GM21526 (cell line): Measurements from ENCODE around the gene IL10RA.
"Not testable (repeated sequence)": the region's sequence is repeated elsewhere in the genome, so short reads cannot be mapped to it uniquely, and the experiment has no call there.

ENCODE experiments used
- ATAC-seq: cut with Tn5 transposase; IDR thresholded peaks from one replicate; pipeline ENCODE4 v1.9.1; 2021; ENCODE audit warnings: moderate library complexity; ENCODE audit not compliant: unreplicated experiment, low FRiP score

IL10RA gene

DNA sequence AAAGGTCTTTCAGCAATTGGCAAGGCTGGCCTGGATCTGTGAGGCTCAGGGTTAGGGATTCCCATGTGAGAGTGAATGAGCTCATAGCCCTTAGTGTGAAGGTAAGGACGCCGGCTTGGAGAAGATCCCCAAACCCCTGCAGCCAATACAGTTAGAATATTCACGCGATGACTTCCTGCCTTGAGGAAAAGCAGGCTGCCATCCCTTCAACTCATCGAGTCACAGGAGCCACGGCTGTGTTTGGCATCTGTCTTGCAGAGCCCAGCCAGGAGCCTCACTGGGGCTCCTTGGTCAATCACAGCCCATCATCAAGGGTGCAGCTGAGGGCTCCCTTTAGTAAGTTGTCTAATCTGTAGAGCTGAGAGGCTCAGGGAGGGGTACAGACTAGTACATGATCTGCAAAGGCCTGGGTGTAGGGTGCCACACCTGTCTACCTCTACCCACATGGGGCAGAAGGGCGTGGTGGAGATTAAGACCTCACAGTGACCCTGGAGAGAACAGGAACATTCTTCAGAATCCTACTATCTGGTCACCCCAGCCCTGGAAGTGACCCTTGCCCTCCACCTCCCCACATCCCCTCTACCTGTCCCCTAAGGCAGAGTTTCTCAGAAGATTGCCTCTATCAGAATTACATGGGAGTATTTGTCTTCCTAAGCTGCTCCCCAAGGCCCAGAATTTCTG lies 18.5 kb downstream of the IL10RA start:
- no peak for ATAC-seq

DNA sequence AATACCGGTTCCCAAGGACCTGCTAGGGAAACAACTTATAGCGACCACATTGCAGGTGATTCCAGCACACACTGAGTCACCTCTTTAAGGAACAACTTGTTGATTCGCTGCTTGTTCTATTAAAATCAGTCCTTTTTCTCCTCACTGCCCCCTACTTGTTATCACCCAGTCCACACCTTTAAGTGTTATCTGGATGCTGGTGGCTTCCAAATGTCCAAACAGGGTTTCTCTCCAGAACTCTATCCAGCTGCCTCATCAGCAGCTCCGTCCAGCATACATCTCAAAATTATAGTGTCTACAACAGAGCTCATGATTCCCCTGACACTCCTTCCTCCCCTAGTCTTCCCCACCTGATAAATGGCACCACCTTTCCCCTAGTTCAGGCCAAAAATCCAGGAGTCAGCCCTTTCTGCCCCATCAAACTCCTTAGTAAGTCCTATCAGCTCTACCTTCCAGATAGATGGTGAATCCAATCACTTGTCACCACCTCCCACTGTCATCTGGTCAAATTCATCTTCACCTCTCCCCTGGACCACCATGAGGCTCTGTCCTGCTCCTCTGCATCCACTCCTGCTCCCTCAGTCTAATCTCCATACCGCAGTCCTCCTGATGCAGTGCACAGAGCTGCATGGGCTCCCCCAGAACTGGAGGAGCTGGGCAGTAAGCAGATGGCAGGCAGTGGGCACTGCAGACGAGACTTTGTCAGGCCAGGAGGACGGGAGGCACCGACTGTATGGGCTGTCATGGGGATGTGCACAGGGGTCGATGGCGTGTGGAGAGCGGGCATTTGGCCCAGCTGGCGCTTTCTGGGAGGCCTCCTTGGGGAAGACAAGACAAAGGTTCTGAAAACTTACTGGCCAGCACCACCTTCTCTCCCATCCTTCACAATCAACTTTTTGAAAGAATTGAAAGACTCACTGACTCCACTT lies 19.3 kb downstream of the IL10RA start:
- ATAC-seq: no peak

- no peak for ATAC-seq
Observed at GRCh38 chr11:118006153-118006534, 19.9 kb downstream of the IL10RA start.

DNA sequence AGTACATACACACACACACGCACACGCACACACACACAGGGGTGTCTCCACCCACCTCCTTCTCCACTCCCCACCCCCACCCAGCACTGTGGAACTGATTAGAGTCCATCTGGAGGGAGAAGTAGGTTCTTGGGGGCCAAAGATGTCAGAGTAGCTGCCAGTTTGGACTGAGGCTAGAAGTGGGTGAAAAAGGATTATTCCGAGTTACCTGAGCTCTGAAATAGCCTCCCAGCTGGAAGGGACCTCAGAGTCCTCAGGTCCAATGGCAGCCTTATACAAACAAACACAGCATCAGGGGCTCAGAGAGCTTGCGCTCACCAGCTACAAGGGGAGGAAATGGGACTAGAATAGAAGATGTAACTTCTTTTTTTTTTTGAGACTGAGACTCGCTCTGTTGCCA lies 20.8 kb downstream of the IL10RA start:
- ATAC-seq: no peak

GRCh38 chr11:118007563-118008270 lies 21.5 kb downstream of the IL10RA start:
- ATAC-seq: not testable (repeated sequence)

DNA sequence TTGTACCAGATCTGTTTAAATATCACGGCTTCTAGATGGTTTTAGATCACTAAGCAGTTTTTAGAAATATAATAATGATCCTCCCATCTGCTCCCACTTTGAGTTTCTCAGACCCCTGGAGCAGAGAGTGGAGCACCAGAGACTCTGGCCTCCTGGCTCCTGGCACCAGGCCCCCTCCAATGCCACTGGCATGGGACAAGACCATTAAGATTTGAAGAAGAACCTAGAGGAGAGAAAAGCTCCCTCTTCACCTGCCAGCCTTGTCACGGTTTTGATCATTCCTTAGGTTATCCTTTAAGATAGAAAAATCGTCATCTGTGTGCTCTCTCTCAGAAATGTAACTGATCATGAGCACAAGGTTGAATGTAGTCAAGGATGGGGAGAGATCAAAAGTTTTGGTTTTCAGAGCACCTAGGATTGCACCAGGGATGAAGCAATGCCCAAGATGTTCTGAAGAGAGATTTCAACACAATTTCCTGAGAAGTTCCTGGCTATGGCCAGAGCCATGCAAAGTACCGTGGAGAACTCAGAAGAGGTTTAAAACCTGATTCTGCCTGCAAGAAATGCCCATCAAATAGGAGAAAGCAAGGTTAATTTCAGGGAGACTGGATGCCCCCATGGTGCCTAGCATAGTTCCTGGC lies 22.2 kb downstream of the IL10RA start:
- no peak for ATAC-seq

DNA sequence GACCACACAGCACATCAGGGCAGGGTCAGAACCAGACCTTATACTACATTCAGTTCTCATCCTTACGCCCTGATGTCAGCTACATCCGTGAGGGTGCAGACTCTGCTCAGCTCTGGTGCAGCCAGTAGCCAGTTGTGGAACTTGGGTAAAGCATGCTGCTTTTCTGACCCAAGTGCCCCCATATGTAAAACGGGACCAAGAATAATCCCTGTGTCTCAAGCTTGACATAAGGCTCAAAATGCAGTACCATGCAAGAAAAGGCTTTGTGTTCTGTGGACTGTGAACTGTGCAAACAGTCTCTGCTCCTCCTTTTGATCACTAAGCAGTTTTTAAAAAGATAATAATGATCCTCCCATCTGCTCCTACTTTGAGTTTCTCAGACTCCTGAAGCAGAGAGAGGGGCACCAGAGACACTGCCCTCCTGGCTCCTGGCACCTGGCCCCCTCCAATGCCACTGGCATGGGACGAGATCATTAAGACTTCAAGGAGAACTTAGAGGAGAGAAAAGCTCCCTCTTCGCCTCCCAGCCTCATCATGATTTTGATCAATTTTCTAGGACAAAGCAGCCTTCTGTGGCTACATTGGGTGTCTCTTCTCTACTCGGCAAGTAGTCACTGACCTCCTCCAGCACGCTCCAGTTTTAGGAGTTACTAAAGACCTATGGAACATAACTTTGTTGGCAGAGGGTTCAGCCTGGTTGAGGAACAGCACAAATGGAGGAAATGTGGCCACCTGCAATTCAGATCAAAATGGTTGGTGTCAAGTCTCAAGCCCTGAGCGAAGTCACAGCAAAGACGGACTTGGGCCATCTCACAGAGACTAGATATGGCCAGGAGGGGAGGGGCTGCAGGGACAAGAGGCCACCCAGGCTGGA lies 23.9 kb downstream of the IL10RA start:
- ATAC-seq: no peak

GRCh38 chr11:118010738-118011461 lies 24.7 kb downstream of the IL10RA start:
- peak; percentile 59 for ATAC-seq

GRCh38 chr11:118012083-118012669 lies 26.0 kb downstream of the IL10RA start:
- ATAC-seq: no peak

DNA sequence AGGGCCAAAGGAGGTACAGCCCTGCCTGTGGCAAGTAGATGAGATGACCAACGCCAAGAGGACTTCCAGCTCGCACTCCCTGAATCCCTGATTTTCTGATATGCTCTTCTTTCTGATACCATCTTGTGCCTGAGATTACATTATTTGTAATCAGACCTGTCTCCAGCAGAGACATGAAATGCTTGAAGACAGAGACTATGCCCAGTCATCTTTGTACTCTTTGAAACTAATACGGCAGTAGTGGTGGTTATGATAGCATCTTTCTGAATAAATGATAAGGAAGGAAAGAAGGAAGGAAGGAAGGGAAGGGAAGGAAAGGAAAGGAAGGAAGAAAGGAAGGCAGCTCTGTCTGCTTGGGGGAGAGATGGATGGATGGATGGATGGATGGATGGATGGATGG lies 27.8 kb downstream of the IL10RA start:
- no peak for ATAC-seq

DNA sequence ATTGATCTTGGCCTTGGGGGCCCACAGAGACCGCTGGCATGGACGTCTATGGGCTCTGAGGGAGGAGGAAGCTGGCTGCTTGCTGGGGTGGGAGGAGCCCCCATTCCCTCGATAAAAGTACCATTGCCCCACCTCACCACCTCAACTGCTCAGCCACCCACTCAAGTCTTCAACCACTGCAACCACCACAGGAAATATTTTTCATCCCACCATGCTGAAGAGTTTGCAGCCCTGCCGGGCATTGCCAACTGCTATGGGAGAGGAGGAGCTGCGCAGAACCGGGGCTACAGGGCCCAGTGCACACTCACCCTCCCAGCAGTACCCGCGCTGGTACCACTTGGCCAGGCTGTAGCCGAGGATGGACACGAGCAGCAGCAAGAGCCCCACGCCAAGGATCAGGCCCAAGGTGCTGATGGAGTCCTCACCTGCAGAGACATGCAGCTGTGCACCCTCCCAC lies 29.2 kb downstream of the IL10RA start:
- no peak for ATAC-seq

- no peak for ATAC-seq
Observed at GRCh38 chr11:118016104-118016503, 29.9 kb downstream of the IL10RA start.

DNA sequence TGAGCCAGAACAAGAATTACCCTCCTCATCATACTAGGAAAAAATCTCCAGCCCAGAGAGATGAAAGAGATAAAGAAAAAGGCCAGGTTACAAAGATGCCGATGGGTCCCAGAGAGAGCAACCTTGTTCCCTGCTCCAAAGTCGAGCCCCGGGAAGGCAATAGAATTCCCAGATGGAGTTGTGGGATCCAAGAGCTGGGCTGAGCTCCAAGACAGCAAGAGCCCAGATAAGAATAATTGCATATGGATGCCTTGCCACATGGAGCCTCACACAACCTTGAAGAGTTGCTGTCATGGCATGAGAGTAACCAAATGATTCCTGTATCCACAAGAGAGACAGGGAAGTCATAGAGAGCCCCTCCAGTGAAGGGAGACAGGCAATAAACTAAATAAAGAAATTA lies 30.9 kb downstream of the IL10RA start:
- ATAC-seq: no peak

DNA sequence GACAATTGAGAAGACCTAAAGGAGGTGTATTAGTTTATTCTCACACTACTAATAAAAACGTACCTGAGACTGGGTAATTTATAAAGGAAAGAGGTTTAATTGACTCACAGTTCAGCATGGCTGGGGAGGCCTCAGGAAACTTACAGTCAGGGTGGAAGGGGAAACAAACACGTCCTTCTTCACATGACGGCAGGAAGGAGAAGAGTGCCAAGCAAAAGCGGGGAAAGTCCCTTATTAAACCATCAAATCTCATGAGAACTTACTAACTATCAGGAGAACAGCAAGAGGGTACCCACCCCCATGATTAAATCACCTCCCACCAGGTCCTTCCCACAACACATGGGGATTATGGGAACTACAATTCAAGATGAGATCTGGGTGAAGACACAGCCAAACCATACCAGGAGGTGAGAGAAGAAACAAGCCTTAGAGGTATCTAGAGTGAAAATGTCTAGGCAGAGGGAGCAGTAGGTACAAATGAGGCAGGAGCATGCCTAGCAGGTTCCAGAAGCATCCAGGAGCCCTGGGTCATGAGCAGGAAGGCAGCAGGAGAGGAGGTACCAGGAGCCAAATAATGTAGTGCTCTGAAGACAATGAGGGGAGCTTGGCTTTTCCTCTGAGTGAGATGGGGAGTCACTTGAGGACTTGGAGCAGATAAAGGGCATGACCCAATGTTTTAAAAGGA lies 31.6 kb downstream of the IL10RA start:
- no peak for ATAC-seq

DNA sequence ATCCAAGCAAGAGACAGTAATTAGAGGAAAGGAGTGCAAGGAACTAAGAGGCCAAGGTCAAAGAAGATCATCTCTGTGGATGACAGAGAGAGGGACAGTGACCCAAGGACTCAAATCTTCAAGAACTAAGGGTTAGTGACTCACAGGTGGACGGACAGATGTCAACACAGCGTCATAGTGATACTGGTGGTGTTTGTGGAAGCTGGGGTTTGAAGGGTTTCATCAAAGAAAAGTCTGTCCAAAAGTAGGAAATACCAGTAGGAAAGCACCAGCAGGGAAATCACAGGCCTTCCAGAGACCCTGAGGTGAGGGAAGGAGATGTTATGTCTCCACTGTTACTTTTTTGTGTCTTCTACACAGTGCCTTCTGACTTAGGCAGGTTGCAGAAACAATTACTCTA lies 32.2 kb downstream of the IL10RA start:
- no peak for ATAC-seq

- ATAC-seq: no peak
Observed at GRCh38 chr11:118021146-118021545, 35.0 kb downstream of the IL10RA start.

DNA sequence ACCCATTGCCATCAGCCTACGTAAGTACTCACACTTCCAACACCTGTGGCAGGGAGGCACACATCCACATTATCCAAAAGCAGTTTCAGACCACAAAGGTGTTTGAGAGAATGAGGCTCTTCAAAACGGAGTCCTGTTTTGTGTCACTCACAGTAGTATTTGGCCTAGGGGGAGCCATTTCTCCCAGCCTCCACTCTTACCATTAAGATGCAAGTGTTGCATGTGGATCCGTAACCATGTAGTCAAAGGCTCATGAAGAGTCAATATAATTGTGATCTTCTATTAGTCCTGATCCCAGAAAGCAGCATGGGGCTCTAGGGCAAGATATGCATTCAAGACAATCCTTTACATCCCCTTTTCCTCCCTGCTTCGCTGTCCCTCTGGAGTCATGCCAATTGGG lies 41.5 kb downstream of the IL10RA start:
- no peak for ATAC-seq

- no peak for ATAC-seq
Observed at GRCh38 chr11:118028626-118029025, 42.4 kb downstream of the IL10RA start.
